MCF 10A (cell line): Measurements from ENCODE around the gene SPAG16. TPM values are rescaled to one million over a fixed set of nuclear protein-coding genes. Genes with fewer than 3 reads are reported as not detected.

Experiments
- BruUV-seq: library from RNA; stranded (reverse); fragments of 400-500 nt; replicated peaks from 2 replicates; lab custom pipeline; 2021; lab: Mats Ljungman, UMichigan
- CTCF ChIA-PET: fragments of 300-600 bp; sonication (Branson Sonifier 250); formaldehyde crosslinking; extraction: SDS; loops from one replicate; lab custom pipeline; 2021; ENCODE audit warnings: antibody characterized with exemption, inconsistent platforms; lab: Yijun Ruan, JAX
- POLR2A ChIA-PET: fragments of 300-600, 350-650 bp; sonication (Branson Sonifier 250); formaldehyde crosslinking; extraction: SDS; loops from one replicate; lab custom pipeline; 2020; ENCODE audit warnings: antibody characterized with exemption, inconsistent platforms; lab: Yijun Ruan, JAX
- DNase-seq: peaks from one replicate; pipeline ENCODE4 v3.0.0-alpha.2; 2018; ENCODE audit not compliant: unreplicated experiment
- H3K27ac Mint-ChIP-seq: one replicate; pipeline ENCODE4 v1.8.0; 2022; ENCODE audit warnings: mild to moderate bottlenecking, low read depth, mixed read lengths; ENCODE audit not compliant: unreplicated experiment
- H3K27me3 Mint-ChIP-seq: one replicate; pipeline ENCODE4 v1.8.0; 2022; ENCODE audit warnings: mixed read lengths; ENCODE audit not compliant: insufficient read depth, unreplicated experiment
- H3K36me3 Mint-ChIP-seq: one replicate; pipeline ENCODE4 v1.8.0; 2022; ENCODE audit warnings: mild to moderate bottlenecking, moderate library complexity, mixed read lengths; ENCODE audit not compliant: insufficient read depth, unreplicated experiment
- H3K4me1 Mint-ChIP-seq: one replicate; pipeline ENCODE4 v1.8.0; 2022; ENCODE audit warnings: mixed read lengths; ENCODE audit not compliant: insufficient read depth, unreplicated experiment
- H3K4me3 Mint-ChIP-seq: one replicate; pipeline ENCODE4 v1.8.0; 2022; ENCODE audit warnings: mild to moderate bottlenecking, moderate library complexity, mixed read lengths; ENCODE audit not compliant: unreplicated experiment
- H3K9me3 Mint-ChIP-seq: one replicate; pipeline ENCODE4 v1.8.0; 2022; ENCODE audit warnings: mixed read lengths; ENCODE audit not compliant: unreplicated experiment
- CTCF ChIP-seq: fragments of 200-600 bp; IDR thresholded peaks from one replicate; pipeline ENCODE4 v1.8.0; 2022; ENCODE audit warnings: antibody characterized with exemption, mild to moderate bottlenecking; ENCODE audit not compliant: unreplicated experiment
- intact Hi-C: fragments of 100-400 bp; cut with micrococcal nuclease; formaldehyde crosslinking; loops from 2 replicates; pipeline ENCODE4 v1.14.1; 2022
- total RNA-seq: library from RNA; stranded (reverse); gene quantifications from 2 replicates; pipeline ENCODE4 v1.2.3, GENCODE V29; 2022

Gene SPAG16
- total RNA-seq, 1 experiment from 2014 or later = 11.5 TPM

- Mint-ChIP-seq H3K36me3 (no peaks in the 10 kb centered on the region), H3K27ac (no peak overlapping the region), H3K27me3 (no peaks in the 10 kb centered on the region), H3K9me3 (no peaks in the 10 kb centered on the region), H3K4me1 (no peaks in the 10 kb centered on the region), H3K4me3 (no peak overlapping the region)
- TF ChIP-seq CTCF = no peak
- DNase-seq = no peak
- no TSS peak for BruUV-seq
- ChIA-PET CTCF (interaction anchor here (0.5 to 1.5 kb wide), 4 partner anchors 12 to 62 kb away, joined by 3 to 4 read pairs (median 3); no protein-coding TSS in a partner anchor), POLR2A (no interaction called here)
- intact Hi-C loops = no loop called here
Measured at GRCh38 chr2:213265679-213266078, 18.6 kb upstream of the SPAG16 start.

GRCh38 chr2:213266421-213266820 lies 17.8 kb upstream of the SPAG16 start:
- no peaks in the 10 kb centered on the region for H3K4me1 Mint-ChIP-seq
- no peak for TF ChIP-seq CTCF
- intact Hi-C loops = no loop called here
- no TSS peak for BruUV-seq
- DNase-seq = no peak
- H3K27ac Mint-ChIP-seq = no peak overlapping the region
- no peaks in the 10 kb centered on the region for H3K36me3 Mint-ChIP-seq
- ChIA-PET POLR2A (no interaction called here), CTCF (interaction anchor here (1.0 to 1.5 kb wide), 2 partner anchors 13 to 20 kb away, joined by 3 to 4 read pairs; no protein-coding TSS in a partner anchor)
- H3K9me3 Mint-ChIP-seq = no peaks in the 10 kb centered on the region
- H3K4me3 Mint-ChIP-seq = no peak overlapping the region
- no peaks in the 10 kb centered on the region for H3K27me3 Mint-ChIP-seq

- no peaks in the 10 kb centered on the region for H3K9me3 Mint-ChIP-seq
- DNase-seq = no peak
- H3K27ac Mint-ChIP-seq = no peak overlapping the region
- intact Hi-C loops = no loop called here
- H3K4me3 Mint-ChIP-seq = no peak overlapping the region
- POLR2A ChIA-PET = no interaction called here
- CTCF ChIA-PET = no interaction called here
- TF ChIP-seq CTCF = no peak
- no TSS peak for BruUV-seq
- H3K4me1 Mint-ChIP-seq = no peaks in the 10 kb centered on the region
- no peaks in the 10 kb centered on the region for H3K27me3 Mint-ChIP-seq
- no peaks in the 10 kb centered on the region for H3K36me3 Mint-ChIP-seq
Measured at GRCh38 chr2:213271947-213272346, 12.3 kb upstream of the SPAG16 start.

GRCh38 chr2:213274143-213274542 lies 10.1 kb upstream of the SPAG16 start:
- Mint-ChIP-seq H3K4me1 (no peaks in the 10 kb centered on the region), H3K9me3 (no peaks in the 10 kb centered on the region), H3K36me3 (no peaks in the 10 kb centered on the region), H3K4me3 (no peak overlapping the region), H3K27ac (no peak overlapping the region), H3K27me3 (no peaks in the 10 kb centered on the region)
- ChIA-PET CTCF (no interaction called here), POLR2A (interaction anchor here (0.8 kb wide), 1 partner anchor 10 kb away, joined by 4 read pairs; the partner anchor contains the start of gene SPAG16)
- TF ChIP-seq CTCF = no peak
- DNase-seq = no peak
- BruUV-seq = no TSS peak
- intact Hi-C loops = no loop called here
